Activated T-helper 1 cell treated with anti-CD3 and anti-CD28 coated beads, Interleukin-12 subunit alpha, Interleukin-12 subunit beta, Interleukin-2, Interleukin-4 antibody, amounts not matched to agents 30 ng/mL and 10 ng/mL and 1 ng/mL, durations not matched to agents 14 hours and 24 hours and 36 hours (primary cell): ENCODE results near the gene SERPINB6. TPM values are rescaled to one million over a fixed set of nuclear protein-coding genes. Genes with fewer than 3 reads are reported as not detected.

Experiments used
- DNase-seq: peaks from one replicate; pipeline ENCODE4 v3.0.0; 2021; ENCODE audit warnings: low spot score
- H3K27ac Mint-ChIP-seq: one replicate; pipeline ENCODE4 v1.8.0; 2021; ENCODE audit warnings: mild to moderate bottlenecking, mixed read lengths
- H3K27me3 Mint-ChIP-seq: one replicate; pipeline ENCODE4 v1.8.0; 2022; ENCODE audit warnings: mild to moderate bottlenecking, moderate library complexity, mixed read lengths; ENCODE audit not compliant: insufficient read depth
- H3K36me3 Mint-ChIP-seq: one replicate; pipeline ENCODE4 v1.8.0; 2021; ENCODE audit warnings: low read depth, mixed read lengths
- H3K4me1 Mint-ChIP-seq: one replicate; pipeline ENCODE4 v1.8.0; 2021; ENCODE audit warnings: low read depth, mixed read lengths
- H3K4me3 Mint-ChIP-seq: one replicate; pipeline ENCODE4 v1.8.0; 2021; ENCODE audit warnings: mild to moderate bottlenecking, moderate library complexity, mixed read lengths
- H3K9me3 Mint-ChIP-seq: one replicate; pipeline ENCODE4 v1.8.0; 2021; ENCODE audit warnings: mixed read lengths
- intact Hi-C: fragments of 100-400 bp; cut with micrococcal nuclease; formaldehyde crosslinking; loops from one replicate; pipeline ENCODE4 v1.15.1; 2024
- total RNA-seq: library from RNA; stranded (reverse); gene quantifications from 2 replicates; pipeline ENCODE4 v1.2.3, GENCODE V29; 2022

The SERPINB6 gene
- total RNA-seq, 1 donor from 2014 or later, result 34.9 TPM

DNA sequence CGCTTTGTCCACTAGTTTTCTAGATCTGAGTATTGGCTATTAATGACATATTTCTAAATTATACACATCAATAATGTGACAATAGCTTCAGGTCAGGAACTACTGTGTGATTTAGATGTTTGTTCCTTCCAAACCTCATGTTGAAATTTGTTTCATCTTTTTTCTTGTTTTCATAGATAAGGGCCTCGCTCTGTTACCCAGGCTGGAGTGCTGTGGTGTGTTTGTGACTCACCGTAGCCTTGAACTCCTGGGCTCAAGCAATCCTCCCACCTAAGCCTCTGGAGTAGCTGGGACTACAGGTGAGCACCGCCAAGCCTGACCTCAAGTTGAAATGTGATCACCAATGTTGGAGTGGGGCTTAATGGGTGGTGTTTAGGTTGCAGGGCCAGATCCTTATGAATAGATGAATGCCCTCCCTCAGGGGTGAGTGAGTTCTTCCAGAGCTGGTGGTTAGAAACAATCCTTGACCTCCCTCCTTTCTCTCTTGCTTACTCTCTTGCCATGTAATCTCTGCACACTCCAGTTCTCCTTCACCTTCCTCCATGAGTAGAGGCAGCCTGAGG lies 22.5 kb upstream of the SERPINB6 start:
- intact Hi-C loops, result loop anchor here (10.0 kb wide), 2 partner anchors 749 to 1141 kb away; partner anchors contain the start of genes ECI2 and GMDS
- Mint-ChIP-seq H3K27me3 (peaks cover 3% of the 10 kb centered on the region), H3K4me3 (no peak overlapping the region), H3K9me3 (no peaks in the 10 kb centered on the region), H3K36me3 (peaks cover 2% of the 10 kb centered on the region), H3K4me1 (peaks cover 26% of the 10 kb centered on the region), H3K27ac (no peak overlapping the region)
- DNase-seq, result no peak

DNA sequence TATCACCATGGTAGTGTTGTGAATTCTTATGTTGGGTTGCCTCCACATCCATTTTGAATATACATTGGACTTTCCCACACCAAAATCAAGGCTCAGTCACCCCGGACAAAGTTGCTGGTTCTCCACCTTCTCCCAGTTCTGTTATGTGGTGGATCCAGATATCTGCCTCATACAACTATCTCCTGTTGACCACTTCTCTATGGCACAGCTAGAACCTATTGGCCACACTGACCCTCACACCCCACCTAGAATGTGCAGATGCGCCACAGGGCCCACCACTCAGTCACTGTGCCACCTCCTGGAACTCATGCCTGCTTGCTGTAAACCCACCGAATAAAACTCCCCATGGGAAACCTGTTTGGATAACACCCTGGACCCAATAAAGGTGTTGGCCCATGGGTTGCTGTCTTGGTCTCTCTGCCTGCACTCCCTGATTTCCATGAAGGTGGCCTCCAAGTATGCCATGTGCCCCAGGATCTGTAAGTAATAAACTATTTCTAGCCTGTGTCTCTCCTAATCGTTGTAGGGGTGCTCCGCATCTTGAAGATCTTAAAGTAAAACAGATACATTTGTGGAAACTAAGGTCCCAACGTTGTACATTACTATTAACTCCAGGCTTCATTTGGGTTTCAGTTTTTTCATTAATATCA lies 21.1 kb upstream of the SERPINB6 start:
- Mint-ChIP-seq H3K4me1 (peaks cover 27% of the 10 kb centered on the region), H3K9me3 (no peaks in the 10 kb centered on the region), H3K27ac (no peak overlapping the region), H3K36me3 (peaks cover 2% of the 10 kb centered on the region), H3K4me3 (peak overlapping the region; percentile 1), H3K27me3 (peaks cover 5% of the 10 kb centered on the region)
- DNase-seq, result no peak
- intact Hi-C loops, result loop anchor here (10.0 kb wide), 2 partner anchors 748 to 1142 kb away; partner anchors contain the start of genes ECI2 and GMDS

DNA sequence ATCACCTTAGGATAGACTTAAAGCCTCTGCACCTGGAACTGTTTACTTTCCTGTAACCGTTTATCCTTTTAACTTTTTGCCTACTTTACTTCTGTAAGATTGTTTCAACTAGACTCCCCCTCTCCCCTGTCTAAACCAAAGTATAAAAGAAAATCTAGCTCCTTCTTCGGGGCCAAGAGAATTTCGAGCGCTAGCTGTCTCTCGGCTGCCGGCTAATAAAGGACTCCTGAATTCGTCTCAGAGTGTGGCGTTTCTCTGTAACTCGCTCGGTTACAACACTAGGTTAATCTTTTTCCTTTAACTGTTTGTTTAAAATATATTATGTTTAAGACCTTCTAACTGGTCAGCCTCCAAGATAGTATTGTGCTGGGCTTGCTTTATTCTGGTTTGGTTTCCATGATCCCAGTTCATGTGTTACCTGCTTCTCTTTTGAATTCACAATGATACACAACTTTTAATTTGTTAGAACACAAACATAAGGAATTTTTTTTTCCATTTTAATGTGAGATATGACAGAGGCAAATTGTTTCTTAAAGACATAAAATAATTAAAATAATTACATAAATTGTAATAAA lies 19.7 kb upstream of the SERPINB6 start:
- Mint-ChIP-seq H3K4me1 (peaks cover 32% of the 10 kb centered on the region), H3K4me3 (peak overlapping the region; percentile 83), H3K27me3 (peaks cover 7% of the 10 kb centered on the region), H3K9me3 (no peaks in the 10 kb centered on the region), H3K27ac (peak overlapping the region; percentile 95), H3K36me3 (peaks cover 2% of the 10 kb centered on the region)
- intact Hi-C loops, result loop anchor here (2.0 to 10.0 kb wide), 3 partner anchors 268 to 1144 kb away; partner anchors contain the start of genes ECI2, GMDS and PSMG4
- DNase-seq, result no peak

- DNase-seq, result no peak
- H3K27ac Mint-ChIP-seq, result peak overlapping the region; percentile 95
- H3K4me3 Mint-ChIP-seq, result peak overlapping the region; percentile 83
- H3K9me3 Mint-ChIP-seq, result no peaks in the 10 kb centered on the region
- H3K4me1 Mint-ChIP-seq, result peaks cover 32% of the 10 kb centered on the region
- intact Hi-C loops, result loop anchor here (2.0 to 10.0 kb wide), 3 partner anchors 268 to 1144 kb away; partner anchors contain the start of genes ECI2, GMDS and PSMG4
- peaks cover 4% of the 10 kb centered on the region for H3K27me3 Mint-ChIP-seq
- H3K36me3 Mint-ChIP-seq, result peaks cover 2% of the 10 kb centered on the region
These were observed 19.0 kb upstream of the SERPINB6 start for GRCh38 chr6:2990248-2990931.

GRCh38 chr6:2989332-2990247 lies 18.2 kb upstream of the SERPINB6 start:
- peak; percentile 78 for DNase-seq
- no peaks in the 10 kb centered on the region for H3K9me3 Mint-ChIP-seq
- H3K36me3 Mint-ChIP-seq, result peaks cover 2% of the 10 kb centered on the region
- peaks cover 32% of the 10 kb centered on the region for H3K4me1 Mint-ChIP-seq
- intact Hi-C loops, result loop anchor here (1.0 to 10.0 kb wide), 16 partner anchors 10 to 1145 kb away; partner anchors contain the start of genes BPHL, ECI2, GMDS and NQO2
- peak overlapping the region; percentile 95 for H3K27ac Mint-ChIP-seq
- H3K27me3 Mint-ChIP-seq, result peaks cover 4% of the 10 kb centered on the region
- peak overlapping the region; percentile 83 for H3K4me3 Mint-ChIP-seq

DNA sequence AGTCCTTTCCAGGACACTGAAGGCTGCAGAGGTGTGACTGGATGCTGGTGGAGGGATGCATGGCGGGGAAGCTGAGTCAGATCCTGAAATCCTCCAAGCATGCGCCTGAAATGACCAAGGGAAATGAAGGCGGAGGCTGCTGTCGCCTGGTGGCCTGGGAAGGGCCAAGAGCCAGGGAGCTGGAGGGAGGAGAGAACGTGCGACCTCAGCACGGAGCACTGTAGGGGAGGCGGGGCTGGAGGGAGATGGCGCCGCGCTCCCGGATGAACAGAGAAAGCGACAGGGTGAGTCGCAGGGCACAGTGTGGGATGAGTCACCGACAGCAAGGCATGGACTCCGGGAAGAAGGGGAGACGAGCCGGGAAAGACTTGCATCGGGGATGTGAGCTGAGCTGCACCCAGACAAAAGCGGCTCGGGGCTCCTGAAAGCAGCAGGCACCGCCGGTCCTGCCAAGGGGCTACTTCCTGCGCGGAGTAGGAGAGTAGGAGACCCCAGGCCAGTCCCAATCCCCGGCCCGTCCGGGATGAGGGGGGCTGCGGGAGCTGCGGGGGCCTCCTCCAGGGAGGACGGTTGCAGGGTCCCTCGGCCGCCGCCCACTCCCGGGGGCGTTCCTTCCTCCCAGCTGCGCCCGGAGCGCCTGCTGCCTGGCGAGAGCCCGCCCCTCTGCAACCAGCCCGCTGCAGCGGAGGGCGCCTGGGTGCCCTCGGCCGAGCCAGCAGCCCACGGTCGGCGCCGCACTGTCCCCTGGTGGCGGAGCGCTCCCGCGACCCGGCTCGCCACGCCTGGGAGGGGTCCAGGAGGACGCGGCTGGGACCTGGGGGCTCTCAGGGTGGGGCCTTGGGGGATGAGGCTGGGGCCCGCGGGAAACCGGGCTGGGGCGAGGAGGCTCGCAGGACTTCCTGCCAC lies 17.3 kb upstream of the SERPINB6 start:
- peak; percentile 74 for DNase-seq
- H3K4me3 Mint-ChIP-seq, result peak overlapping the region; percentile 92
- H3K4me1 Mint-ChIP-seq, result peaks cover 32% of the 10 kb centered on the region
- peaks cover 2% of the 10 kb centered on the region for H3K36me3 Mint-ChIP-seq
- intact Hi-C loops, result loop anchor here (1.0 to 2.0 kb wide), 13 partner anchors 11 to 223 kb away; partner anchors contain the start of genes BPHL, NQO2, SERPINB1 and SERPINB6
- H3K27me3 Mint-ChIP-seq, result peaks cover 4% of the 10 kb centered on the region
- no peaks in the 10 kb centered on the region for H3K9me3 Mint-ChIP-seq
- H3K27ac Mint-ChIP-seq, result peak overlapping the region; percentile 97

DNA sequence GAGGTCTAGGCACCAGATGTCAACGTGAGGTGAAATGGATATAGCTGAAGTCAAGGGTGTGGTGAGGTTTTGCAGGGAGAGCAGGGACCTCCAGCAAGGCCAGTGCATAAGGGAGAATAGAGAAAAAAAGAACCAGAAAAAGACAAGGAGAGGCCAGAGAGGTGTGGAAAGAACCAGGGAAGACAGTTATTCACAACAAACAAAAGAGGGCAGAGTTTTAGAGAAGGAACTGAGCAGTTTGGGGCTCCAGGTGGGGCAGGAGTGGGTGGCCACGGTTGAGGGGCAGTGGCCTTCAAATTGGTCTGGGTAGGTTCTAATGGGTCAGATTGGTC lies 16.7 kb upstream of the SERPINB6 start:
- peak overlapping the region; percentile 92 for H3K4me3 Mint-ChIP-seq
- H3K27ac Mint-ChIP-seq, result peak overlapping the region; percentile 97
- peaks cover 32% of the 10 kb centered on the region for H3K4me1 Mint-ChIP-seq
- no peaks in the 10 kb centered on the region for H3K9me3 Mint-ChIP-seq
- no peak for DNase-seq
- intact Hi-C loops, result loop anchor here (2.0 kb wide), 1 partner anchor 131 kb away; the partner anchor contains the start of gene BPHL
- H3K36me3 Mint-ChIP-seq, result peaks cover 2% of the 10 kb centered on the region
- peaks cover 9% of the 10 kb centered on the region for H3K27me3 Mint-ChIP-seq

GRCh38 chr6:2986722-2987221 lies 15.4 kb upstream of the SERPINB6 start:
- intact Hi-C loops, result no loop called here

GRCh38 chr6:2984738-2985406 lies 13.5 kb upstream of the SERPINB6 start:
- Mint-ChIP-seq H3K9me3 (no peaks in the 10 kb centered on the region), H3K27me3 (peaks cover 28% of the 10 kb centered on the region), H3K27ac (no peak overlapping the region), H3K36me3 (no peaks in the 10 kb centered on the region), H3K4me1 (peaks cover 17% of the 10 kb centered on the region), H3K4me3 (no peak overlapping the region)
- intact Hi-C loops, result no loop called here
- DNase-seq, result no peak

More at GRCh38 chr6:2986722-2987221, 15.4 kb upstream of the SERPINB6 start:
- Mint-ChIP-seq H3K4me1 (peaks cover 32% of the 10 kb centered on the region), H3K27ac (peak overlapping the region; percentile 15), H3K9me3 (no peaks in the 10 kb centered on the region), H3K36me3 (no peaks in the 10 kb centered on the region), H3K4me3 (peak overlapping the region; percentile 92), H3K27me3 (peaks cover 19% of the 10 kb centered on the region)
- DNase-seq, result no peak

- Mint-ChIP-seq H3K27me3 (peaks cover 32% of the 10 kb centered on the region), H3K4me1 (peaks cover 6% of the 10 kb centered on the region), H3K9me3 (no peaks in the 10 kb centered on the region), H3K4me3 (no peak overlapping the region), H3K36me3 (no peaks in the 10 kb centered on the region), H3K27ac (no peak overlapping the region)
- DNase-seq, result no peak
- intact Hi-C loops, result no loop called here
These were observed 11.2 kb upstream of the SERPINB6 start for GRCh38 chr6:2982426-2983117.
